HG03432 (cell line): ENCODE data around the gene RIMKLA.

Experiments
- ATAC-seq: cut with Tn5 transposase; IDR thresholded peaks from one replicate; pipeline ENCODE4 v1.9.1; 2021; ENCODE audit warnings: mild to moderate bottlenecking, moderate library complexity; ENCODE audit not compliant: unreplicated experiment

RIMKLA gene

GRCh38 chr1:42380586-42381279, at the start of gene RIMKLA:
RIMKLA (plus strand) TSS chr1:42380792; CDS start chr1:42380935, 143 bp downstream.
- peak; percentile 93 for ATAC-seq

DNA sequence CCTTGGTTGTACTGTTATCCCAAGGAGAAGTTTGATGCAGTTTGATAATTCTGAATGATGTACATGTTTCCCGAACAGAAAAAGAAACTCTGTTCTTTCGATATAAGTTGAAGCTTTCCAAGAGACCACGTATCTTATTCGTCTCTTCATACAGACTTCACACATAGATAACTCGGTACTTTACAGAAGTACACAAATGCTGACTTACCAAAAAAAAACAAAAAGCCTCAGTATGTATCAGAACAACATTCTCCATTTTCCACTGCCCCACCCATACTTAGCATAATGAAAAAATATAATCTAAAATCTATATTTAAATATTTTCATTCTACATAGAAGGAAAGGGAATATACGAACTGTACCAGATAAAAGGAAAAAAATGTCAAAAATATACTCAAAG, 47.7 kb upstream of the RIMKLA start:
- no peak for ATAC-seq

DNA sequence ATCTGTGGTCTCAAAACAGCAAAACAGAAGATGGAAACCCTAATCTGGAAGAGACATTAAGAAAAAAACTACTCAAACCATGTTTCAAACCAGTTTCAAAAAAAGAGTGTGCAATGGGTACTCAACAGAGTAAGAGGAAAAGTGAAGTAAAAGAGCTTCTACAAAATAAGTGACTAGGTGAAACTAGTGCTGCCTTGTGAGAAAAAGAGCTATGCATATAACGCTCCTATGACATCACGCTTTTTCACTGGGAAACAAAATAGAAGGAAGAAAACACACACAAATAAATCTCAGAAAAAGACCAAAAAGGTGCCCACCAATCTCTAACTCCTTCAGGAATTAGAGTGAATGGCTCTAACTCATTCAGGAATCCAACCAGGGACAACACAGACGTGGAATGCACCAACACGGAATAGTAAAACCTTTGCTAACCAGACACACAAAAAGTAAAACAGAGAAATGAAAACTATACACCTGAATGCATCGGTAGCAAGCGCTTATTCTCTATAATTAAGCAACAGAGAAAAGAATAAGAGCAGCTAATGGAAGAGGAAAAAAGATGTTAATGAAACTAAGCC, 46.8 kb upstream of the RIMKLA start:
- no peak for ATAC-seq

DNA sequence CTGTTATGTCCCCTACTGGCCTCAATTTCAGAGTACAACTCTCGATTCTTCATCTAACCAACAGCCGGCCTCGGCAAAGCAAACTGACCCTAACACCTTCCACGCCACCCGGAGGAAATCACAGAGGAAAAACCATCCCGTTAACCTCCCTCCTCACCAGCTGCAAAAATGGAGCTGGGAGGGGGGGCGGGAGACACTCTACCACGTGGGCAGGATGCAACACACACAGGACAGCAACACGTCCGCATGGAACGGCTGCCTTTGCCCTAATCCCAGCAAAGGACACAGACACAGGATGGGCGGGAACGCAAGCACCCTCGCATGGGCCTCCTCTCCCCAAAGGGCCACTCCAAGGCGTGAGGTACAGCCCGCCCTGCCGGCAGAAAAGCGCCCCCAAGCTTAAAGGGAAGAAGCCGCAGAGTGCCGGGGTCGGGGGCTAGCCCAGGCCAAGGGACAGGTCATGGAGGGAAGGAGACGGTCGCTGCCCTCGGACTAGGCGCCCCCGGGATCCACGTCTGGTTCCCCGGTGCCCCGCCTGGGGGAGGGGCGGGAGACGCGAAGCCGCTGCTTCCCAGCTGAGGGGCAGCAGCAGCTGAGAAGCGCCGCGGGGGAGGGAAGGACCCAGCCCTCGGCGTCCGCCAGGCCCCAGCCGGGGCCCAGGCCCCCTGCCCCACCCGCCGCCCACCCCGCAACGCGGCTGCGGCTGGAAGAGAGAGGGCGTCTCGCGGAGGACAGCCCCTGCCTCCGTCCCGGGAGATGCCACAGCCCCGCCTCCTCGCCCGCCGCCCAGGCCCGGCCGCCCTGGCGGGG, 46.1 kb upstream of the RIMKLA start:
- peak; percentile 65 for ATAC-seq

GRCh38 chr1:42335050-42335808, 45.4 kb upstream of the RIMKLA start, which contains the start of gene FOXJ3:
FOXJ3 (minus strand) TSS chr1:42335235; CDS start chr1:42311093, 24,142 bp downstream.
- ATAC-seq: peak; percentile 80

DNA sequence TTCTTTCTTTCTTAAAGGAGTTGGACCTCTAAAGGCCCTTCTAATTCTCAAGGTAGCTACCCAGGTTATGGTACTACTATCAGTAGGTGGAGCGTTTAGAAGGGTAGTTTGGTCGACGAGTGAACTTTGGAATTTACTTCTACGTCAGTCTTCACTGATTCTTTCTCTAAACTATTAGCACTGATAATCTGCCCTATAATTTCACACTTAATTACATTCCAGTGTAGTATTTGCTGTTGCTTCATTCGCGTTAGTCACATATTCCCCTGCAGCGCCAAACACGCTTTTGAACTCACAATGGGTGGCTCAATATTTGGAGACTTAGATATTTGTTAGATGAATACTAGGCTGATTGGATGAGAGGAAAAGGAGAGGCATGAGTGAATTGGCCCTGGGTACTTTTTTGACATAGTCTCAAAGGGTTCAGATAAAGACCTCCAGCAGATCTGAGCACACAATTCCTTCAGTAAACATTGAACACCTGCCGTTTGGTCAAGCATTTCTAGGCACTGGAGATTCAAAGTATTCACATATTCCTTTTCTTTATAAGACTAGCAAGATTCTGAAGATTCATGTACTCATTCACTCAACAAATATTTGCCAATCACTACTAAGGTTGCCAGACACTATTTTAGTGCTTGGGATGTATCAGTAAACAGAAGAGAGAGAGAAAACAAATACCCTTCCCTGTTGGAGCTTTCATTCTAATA, 44.6 kb upstream of the RIMKLA start:
- no peak for ATAC-seq

GRCh38 chr1:42336978-42337377, 43.6 kb upstream of the RIMKLA start:
- no peak for ATAC-seq

DNA sequence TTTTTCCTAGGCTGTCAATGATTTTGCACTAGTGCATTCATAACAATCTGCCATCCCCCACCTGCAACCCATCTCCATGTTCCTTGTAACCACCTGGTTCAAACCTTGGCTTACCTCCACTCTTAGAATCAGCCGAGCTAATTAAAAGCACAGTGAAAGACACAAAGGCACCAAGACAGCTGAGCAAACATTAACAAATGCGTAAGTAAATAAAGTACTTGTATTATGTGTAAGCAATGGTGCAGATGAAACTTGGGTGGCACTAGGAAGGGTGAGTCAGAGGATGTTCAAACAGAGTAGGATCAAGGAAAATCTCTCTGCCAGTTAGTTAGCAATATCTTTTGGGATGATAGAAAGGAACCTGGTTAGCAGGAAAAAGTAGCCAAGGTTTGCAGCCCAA, 40.5 kb upstream of the RIMKLA start:
- no peak for ATAC-seq

- no peak for ATAC-seq
These were observed 39.7 kb upstream of the RIMKLA start for GRCh38 chr1:42340901-42341300.

GRCh38 chr1:42343049-42343448, 37.5 kb upstream of the RIMKLA start:
- ATAC-seq: no peak

- no peak for ATAC-seq
These were observed 32.1 kb upstream of the RIMKLA start for GRCh38 chr1:42348498-42348897.

GRCh38 chr1:42350086-42350485, 30.5 kb upstream of the RIMKLA start:
- no peak for ATAC-seq

- ATAC-seq: peak; percentile 68
These were observed 21.8 kb upstream of the RIMKLA start for GRCh38 chr1:42358791-42359190.

DNA sequence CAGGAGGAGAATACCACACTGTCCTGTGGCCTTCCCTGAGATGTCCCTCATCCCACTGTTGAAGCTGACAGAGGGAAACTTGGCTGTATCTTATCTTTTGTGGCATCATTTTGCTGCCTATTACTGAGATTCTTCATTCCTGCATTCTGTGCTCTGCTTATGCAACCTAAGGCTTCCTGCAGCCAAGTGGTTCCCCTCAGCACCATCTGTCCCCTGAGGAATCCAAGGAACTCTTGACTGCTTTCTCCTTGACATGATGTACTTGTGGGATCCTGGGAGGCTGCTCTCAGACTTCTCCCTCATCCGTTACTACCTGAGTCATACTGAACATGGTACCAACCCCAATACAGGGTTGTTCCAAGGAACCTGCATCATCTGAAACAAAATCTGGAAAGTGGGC, 21.1 kb upstream of the RIMKLA start:
- no peak for ATAC-seq

GRCh38 chr1:42364089-42364488, 16.5 kb upstream of the RIMKLA start:
- ATAC-seq: no peak

DNA sequence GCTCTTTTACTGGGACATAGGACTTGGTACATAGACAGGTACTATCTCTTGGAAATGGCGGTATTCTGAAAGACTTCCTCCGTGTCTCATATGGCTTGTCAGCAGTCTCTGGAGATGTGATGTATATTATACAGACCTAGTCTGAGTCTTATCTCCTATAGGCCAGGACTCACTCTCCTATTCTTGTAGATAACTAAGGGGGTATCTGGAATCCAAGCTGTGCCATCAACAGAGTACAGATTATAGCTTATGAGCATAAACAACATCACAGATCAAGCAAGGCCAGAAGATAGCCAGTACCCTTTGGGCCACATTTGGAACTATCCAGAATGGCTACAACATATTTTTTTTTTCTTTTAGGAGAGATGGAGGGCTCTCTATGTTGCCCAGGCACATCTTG, 16.1 kb upstream of the RIMKLA start:
- ATAC-seq: no peak

- ATAC-seq: no peak
These were observed 15.5 kb upstream of the RIMKLA start for GRCh38 chr1:42365118-42365517.

GRCh38 chr1:42368096-42368795, 12.3 kb upstream of the RIMKLA start:
- no peak for ATAC-seq

GRCh38 chr1:42369471-42369870, 11.1 kb upstream of the RIMKLA start:
- no peak for ATAC-seq
